ENCODE data around the gene GPM6B.

DNA sequence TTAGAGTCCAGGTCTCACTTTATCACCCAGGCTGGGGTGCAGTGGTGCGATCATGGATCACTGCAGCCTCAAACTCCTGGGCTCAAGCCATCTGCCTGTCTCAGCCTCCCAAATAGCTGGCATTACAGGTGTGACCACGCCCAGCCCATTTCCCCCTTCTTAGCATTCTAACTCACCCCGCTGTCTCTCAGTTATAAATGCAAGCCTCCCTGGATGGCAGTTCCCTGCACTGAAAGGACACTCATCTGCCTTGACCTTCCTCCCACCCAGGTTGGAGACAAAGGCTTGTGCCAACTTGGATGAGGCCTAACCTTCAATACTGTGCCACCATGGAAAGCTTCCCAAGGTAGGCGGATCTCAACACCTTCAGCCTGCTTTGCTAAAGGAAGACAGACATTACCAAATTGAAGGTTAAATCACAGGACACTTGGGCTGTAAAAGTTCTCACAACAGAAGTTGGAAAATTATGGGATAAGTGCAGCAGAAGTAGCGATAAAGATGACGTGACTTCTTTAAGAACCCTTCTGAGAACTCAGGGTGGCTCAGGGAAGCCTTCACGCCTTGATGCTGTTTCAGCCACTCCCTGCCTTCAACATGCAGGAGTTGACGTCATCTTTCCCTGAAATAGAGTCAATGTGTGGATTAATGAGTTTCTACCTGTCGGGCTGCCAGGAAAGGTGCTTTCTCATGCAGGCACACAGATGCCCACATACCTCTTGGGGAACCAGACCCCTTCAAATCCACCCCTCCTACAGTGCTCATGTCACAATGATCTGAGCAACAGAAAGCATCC lies 10.6 kb upstream of the GPM6B start:
- TF ChIP-seq, protein P1, sequence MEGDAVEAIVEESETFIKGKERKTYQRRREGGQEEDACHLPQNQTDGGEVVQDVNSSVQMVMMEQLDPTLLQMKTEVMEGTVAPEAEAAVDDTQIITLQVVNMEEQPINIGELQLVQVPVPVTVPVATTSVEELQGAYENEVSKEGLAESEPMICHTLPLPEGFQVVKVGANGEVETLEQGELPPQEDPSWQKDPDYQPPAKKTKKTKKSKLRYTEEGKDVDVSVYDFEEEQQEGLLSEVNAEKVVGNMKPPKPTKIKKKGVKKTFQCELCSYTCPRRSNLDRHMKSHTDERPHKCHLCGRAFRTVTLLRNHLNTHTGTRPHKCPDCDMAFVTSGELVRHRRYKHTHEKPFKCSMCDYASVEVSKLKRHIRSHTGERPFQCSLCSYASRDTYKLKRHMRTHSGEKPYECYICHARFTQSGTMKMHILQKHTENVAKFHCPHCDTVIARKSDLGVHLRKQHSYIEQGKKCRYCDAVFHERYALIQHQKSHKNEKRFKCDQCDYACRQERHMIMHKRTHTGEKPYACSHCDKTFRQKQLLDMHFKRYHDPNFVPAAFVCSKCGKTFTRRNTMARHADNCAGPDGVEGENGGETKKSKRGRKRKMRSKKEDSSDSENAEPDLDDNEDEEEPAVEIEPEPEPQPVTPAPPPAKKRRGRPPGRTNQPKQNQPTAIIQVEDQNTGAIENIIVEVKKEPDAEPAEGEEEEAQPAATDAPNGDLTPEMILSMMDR (IDR thresholded peaks at IDR 0.05; ENCODE audit: insufficient read depth, low read length) = no peak
- TF ChIP-seq POLR2AphosphoS5 (IDR thresholded peaks at IDR 0.05; ENCODE audit: low read depth) = no peak
- TF ChIP-seq, protein P2, sequence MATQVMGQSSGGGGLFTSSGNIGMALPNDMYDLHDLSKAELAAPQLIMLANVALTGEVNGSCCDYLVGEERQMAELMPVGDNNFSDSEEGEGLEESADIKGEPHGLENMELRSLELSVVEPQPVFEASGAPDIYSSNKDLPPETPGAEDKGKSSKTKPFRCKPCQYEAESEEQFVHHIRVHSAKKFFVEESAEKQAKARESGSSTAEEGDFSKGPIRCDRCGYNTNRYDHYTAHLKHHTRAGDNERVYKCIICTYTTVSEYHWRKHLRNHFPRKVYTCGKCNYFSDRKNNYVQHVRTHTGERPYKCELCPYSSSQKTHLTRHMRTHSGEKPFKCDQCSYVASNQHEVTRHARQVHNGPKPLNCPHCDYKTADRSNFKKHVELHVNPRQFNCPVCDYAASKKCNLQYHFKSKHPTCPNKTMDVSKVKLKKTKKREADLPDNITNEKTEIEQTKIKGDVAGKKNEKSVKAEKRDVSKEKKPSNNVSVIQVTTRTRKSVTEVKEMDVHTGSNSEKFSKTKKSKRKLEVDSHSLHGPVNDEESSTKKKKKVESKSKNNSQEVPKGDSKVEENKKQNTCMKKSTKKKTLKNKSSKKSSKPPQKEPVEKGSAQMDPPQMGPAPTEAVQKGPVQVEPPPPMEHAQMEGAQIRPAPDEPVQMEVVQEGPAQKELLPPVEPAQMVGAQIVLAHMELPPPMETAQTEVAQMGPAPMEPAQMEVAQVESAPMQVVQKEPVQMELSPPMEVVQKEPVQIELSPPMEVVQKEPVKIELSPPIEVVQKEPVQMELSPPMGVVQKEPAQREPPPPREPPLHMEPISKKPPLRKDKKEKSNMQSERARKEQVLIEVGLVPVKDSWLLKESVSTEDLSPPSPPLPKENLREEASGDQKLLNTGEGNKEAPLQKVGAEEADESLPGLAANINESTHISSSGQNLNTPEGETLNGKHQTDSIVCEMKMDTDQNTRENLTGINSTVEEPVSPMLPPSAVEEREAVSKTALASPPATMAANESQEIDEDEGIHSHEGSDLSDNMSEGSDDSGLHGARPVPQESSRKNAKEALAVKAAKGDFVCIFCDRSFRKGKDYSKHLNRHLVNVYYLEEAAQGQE (IDR thresholded peaks at IDR 0.05; ENCODE audit: insufficient replicate concordance, low read depth) = no peak
